ENCODE data around the gene IFT172. TPM values are rescaled to one million over a fixed set of nuclear protein-coding genes. Genes with fewer than 3 reads are reported as not detected.

The IFT172 gene
- total and polyA plus RNA-seq, 2 experiments from 2014 or later = 9.1 to 17.6 TPM

DNA sequence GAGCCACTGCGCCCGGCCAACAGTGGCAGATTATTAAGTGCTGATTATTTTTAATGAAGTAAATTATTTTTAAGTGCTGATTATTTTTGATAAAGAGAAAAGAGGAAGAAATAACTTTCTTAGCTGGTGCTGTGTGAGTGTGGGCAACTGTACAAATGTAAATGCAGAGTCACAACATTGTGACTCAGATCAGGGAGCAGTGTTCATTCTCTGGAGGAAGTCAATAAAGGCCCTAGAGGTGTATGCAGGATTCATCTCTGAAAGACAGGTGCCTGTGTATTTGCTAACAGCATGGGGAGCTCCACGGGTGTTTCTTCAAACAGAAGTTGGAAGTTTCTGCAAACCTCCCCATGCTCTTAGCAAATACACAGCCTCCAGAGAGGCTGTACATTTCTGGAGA, 41.2 kb downstream of the IFT172 start:
- DNase-seq (ENCODE audit: low spot score) (no peak), ATAC-seq (no peak)
- no peak overlapping the region for H3K4me3 ChIP-seq
- Mint-ChIP-seq H3K27ac (no peak overlapping the region), H3K36me3 (ENCODE audit: low read depth) (peaks cover 11% of the 10 kb centered on the region), H3K4me3 (no peak overlapping the region), H3K27me3 (ENCODE audit: insufficient read depth, low read depth, poor library complexity) (no peaks in the 10 kb centered on the region), H3K9me3 (no peaks in the 10 kb centered on the region), H3K4me1 (peaks cover under 1% of the 10 kb centered on the region; the same call in 1 of the 3 replicates)
- H3F3A ChIP-seq (replicated peaks; ENCODE audit: low read depth) = no peaks in the 10 kb centered on the region
- no peaks in the 10 kb centered on the region for H3K27me3 ChIP-seq (ENCODE audit: insufficient read depth)
- H3K36me3 ChIP-seq (ENCODE audit: insufficient read depth) = no peaks in the 10 kb centered on the region; the same call in 1 of the 2 replicates
- H3K4me2 ChIP-seq = no peak overlapping the region
- TF ChIP-seq, protein P1, sequence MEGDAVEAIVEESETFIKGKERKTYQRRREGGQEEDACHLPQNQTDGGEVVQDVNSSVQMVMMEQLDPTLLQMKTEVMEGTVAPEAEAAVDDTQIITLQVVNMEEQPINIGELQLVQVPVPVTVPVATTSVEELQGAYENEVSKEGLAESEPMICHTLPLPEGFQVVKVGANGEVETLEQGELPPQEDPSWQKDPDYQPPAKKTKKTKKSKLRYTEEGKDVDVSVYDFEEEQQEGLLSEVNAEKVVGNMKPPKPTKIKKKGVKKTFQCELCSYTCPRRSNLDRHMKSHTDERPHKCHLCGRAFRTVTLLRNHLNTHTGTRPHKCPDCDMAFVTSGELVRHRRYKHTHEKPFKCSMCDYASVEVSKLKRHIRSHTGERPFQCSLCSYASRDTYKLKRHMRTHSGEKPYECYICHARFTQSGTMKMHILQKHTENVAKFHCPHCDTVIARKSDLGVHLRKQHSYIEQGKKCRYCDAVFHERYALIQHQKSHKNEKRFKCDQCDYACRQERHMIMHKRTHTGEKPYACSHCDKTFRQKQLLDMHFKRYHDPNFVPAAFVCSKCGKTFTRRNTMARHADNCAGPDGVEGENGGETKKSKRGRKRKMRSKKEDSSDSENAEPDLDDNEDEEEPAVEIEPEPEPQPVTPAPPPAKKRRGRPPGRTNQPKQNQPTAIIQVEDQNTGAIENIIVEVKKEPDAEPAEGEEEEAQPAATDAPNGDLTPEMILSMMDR (conservative IDR thresholded peaks at IDR 0.05; ENCODE audit: low read depth in 2 of 2) = no peak
- TF ChIP-seq, protein P2, sequence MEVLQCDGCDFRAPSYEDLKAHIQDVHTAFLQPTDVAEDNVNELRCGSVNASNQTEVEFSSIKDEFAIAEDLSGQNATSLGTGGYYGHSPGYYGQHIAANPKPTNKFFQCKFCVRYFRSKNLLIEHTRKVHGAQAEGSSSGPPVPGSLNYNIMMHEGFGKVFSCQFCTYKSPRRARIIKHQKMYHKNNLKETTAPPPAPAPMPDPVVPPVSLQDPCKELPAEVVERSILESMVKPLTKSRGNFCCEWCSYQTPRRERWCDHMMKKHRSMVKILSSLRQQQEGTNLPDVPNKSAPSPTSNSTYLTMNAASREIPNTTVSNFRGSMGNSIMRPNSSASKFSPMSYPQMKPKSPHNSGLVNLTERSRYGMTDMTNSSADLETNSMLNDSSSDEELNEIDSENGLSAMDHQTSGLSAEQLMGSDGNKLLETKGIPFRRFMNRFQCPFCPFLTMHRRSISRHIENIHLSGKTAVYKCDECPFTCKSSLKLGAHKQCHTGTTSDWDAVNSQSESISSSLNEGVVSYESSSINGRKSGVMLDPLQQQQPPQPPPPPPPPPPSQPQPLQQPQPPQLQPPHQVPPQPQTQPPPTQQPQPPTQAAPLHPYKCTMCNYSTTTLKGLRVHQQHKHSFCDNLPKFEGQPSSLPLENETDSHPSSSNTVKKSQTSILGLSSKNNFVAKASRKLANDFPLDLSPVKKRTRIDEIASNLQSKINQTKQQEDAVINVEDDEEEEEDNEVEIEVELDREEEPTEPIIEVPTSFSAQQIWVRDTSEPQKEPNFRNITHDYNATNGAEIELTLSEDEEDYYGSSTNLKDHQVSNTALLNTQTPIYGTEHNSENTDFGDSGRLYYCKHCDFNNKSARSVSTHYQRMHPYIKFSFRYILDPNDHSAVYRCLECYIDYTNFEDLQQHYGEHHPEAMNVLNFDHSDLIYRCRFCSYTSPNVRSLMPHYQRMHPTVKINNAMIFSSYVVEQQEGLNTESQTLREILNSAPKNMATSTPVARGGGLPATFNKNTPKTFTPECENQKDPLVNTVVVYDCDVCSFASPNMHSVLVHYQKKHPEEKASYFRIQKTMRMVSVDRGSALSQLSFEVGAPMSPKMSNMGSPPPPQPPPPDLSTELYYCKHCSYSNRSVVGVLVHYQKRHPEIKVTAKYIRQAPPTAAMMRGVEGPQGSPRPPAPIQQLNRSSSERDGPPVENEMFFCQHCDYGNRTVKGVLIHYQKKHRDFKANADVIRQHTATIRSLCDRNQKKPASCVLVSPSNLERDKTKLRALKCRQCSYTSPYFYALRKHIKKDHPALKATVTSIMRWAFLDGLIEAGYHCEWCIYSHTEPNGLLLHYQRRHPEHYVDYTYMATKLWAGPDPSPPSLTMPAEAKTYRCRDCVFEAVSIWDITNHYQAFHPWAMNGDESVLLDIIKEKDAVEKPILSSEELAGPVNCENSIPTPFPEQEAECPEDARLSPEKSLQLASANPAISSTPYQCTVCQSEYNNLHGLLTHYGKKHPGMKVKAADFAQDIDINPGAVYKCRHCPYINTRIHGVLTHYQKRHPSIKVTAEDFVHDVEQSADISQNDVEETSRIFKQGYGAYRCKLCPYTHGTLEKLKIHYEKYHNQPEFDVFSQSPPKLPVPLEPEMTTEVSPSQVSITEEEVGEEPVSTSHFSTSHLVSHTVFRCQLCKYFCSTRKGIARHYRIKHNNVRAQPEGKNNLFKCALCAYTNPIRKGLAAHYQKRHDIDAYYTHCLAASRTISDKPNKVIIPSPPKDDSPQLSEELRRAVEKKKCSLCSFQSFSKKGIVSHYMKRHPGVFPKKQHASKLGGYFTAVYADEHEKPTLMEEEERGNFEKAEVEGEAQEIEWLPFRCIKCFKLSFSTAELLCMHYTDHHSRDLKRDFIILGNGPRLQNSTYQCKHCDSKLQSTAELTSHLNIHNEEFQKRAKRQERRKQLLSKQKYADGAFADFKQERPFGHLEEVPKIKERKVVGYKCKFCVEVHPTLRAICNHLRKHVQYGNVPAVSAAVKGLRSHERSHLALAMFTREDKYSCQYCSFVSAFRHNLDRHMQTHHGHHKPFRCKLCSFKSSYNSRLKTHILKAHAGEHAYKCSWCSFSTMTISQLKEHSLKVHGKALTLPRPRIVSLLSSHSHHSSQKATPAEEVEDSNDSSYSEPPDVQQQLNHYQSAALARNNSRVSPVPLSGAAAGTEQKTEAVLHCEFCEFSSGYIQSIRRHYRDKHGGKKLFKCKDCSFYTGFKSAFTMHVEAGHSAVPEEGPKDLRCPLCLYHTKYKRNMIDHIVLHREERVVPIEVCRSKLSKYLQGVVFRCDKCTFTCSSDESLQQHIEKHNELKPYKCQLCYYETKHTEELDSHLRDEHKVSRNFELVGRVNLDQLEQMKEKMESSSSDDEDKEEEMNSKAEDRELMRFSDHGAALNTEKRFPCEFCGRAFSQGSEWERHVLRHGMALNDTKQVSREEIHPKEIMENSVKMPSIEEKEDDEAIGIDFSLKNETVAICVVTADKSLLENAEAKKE (CRISPR knock-in tag; IDR thresholded peaks at IDR 0.05) = no peak
- no peak for TF ChIP-seq NANOG (IDR thresholded peaks at IDR 0.05; ENCODE audit: borderline replicate concordance)
- TF ChIP-seq EZH2 (IDR thresholded peaks at IDR 0.05; ENCODE audit: low read depth, unreplicated experiment) = no peak
- no peak for TF ChIP-seq STAT1 (IDR thresholded peaks at IDR 0.05; ENCODE audit: unreplicated experiment)
- H3K27ac ChIP-seq (ENCODE audit: low read depth) = no peak overlapping the region
- no peaks in the 10 kb centered on the region; the same call in 1 of the 2 replicates for H3K79me2 ChIP-seq (replicated peaks; ENCODE audit: insufficient read depth)
- no peak overlapping the region for H2AFZ ChIP-seq
- no peaks in the 10 kb centered on the region for H3K4me1 ChIP-seq (ENCODE audit: insufficient read depth)
- no peaks in the 10 kb centered on the region for H3K9me2 ChIP-seq (ENCODE audit: insufficient read depth)
- no peaks in the 10 kb centered on the region for H4K20me1 ChIP-seq (replicated peaks; ENCODE audit: insufficient read depth)
